Uterus (tissue), 2 donors: ENCODE data around the gene AHR.

ENCODE experiments used
- CTCF ChIP-seq, 4 experiments: fragments of 200-600 bp in 2 of 4; fragments of 450-650 bp in 2 of 4; sonication (generic) in 2 of 4; IDR thresholded peaks; one replicate each; pipeline ENCODE4 v1.5.1; 2016 to 2019; ENCODE audit warnings: antibody characterized with exemption in 4 of 4, mild to moderate bottlenecking in 2 of 4, moderate library complexity in 1 of 4
- POLR2A ChIP-seq, 2 donors: fragments of 450-650 bp; IDR thresholded peaks; one replicate each; pipeline ENCODE4 v1.6.1; 2016; ENCODE audit warnings: antibody characterized with exemption in 2 of 2, mild to moderate bottlenecking in 1 of 2, moderate library complexity in 1 of 2

GRCh38 chr7:17302575-17303142 lies 4.2 kb downstream of the AHR start:
- TF ChIP-seq CTCF (IDR thresholded peaks at IDR 0.05) (no peak), POLR2A (IDR thresholded peaks at IDR 0.05) (no peak)
